Ishikawa (cell line): ENCODE results near the gene SYS1.

Experiments used
- CEBPB ChIP-seq: IDR thresholded peaks from 2 replicates; pipeline ENCODE4 v1.6.1; 2012
- CREB1 ChIP-seq: IDR thresholded peaks from 2 replicates; pipeline ENCODE4 v1.6.1; 2012; ENCODE audit warnings: low read depth
- EGR1 ChIP-seq: IDR thresholded peaks from 2 replicates; pipeline ENCODE4 v1.6.1; 2012
- EP300 ChIP-seq: IDR thresholded peaks from 2 replicates; pipeline ENCODE4 v1.6.1; 2012; ENCODE audit warnings: borderline replicate concordance
- FOXM1 ChIP-seq: IDR thresholded peaks from 2 replicates; pipeline ENCODE4 v1.6.1; 2012; ENCODE audit warnings: low read depth, borderline replicate concordance
- MAX ChIP-seq: IDR thresholded peaks from 2 replicates; pipeline ENCODE4 v1.6.1; 2012
- NFIC ChIP-seq: IDR thresholded peaks from 2 replicates; pipeline ENCODE4 v1.6.1; 2012
- RAD21 ChIP-seq: IDR thresholded peaks from 2 replicates; pipeline ENCODE4 v1.6.1; 2012; ENCODE audit warnings: low read depth
- TAF1 ChIP-seq: IDR thresholded peaks from 2 replicates; pipeline ENCODE4 v1.6.1; 2012; ENCODE audit warnings: low read depth, mild to moderate bottlenecking
- TCF12 ChIP-seq: IDR thresholded peaks from 2 replicates; pipeline ENCODE4 v1.6.1; 2012; ENCODE audit warnings: low read depth
- TEAD4 ChIP-seq: IDR thresholded peaks from 2 replicates; pipeline ENCODE4 v1.6.1; 2012
- YY1 ChIP-seq: IDR thresholded peaks from 2 replicates; pipeline ENCODE4 v1.6.1; 2012; ENCODE audit warnings: low read depth
- ZBTB7A ChIP-seq: IDR thresholded peaks from 2 replicates; pipeline ENCODE4 v1.6.1; 2012; ENCODE audit warnings: low read depth
- TF ChIP-seq, protein P1 (sequence below): IDR thresholded peaks from 2 replicates; pipeline ENCODE4 v1.6.1; 2012
- TF ChIP-seq, protein P2 (sequence below): IDR thresholded peaks from 2 replicates; pipeline ENCODE4 v1.6.1; 2012; ENCODE audit warnings: low read depth, mild to moderate bottlenecking

The SYS1 gene

GRCh38 chr20:45365444-45365970 is 2.6 kb downstream of the SYS1 start:
- TF ChIP-seq NFIC, result no peak
- TF ChIP-seq EP300, result no peak
- TF ChIP-seq, protein P1, sequence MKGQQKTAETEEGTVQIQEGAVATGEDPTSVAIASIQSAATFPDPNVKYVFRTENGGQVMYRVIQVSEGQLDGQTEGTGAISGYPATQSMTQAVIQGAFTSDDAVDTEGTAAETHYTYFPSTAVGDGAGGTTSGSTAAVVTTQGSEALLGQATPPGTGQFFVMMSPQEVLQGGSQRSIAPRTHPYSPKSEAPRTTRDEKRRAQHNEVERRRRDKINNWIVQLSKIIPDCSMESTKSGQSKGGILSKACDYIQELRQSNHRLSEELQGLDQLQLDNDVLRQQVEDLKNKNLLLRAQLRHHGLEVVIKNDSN, result no peak
- TF ChIP-seq, protein P2, sequence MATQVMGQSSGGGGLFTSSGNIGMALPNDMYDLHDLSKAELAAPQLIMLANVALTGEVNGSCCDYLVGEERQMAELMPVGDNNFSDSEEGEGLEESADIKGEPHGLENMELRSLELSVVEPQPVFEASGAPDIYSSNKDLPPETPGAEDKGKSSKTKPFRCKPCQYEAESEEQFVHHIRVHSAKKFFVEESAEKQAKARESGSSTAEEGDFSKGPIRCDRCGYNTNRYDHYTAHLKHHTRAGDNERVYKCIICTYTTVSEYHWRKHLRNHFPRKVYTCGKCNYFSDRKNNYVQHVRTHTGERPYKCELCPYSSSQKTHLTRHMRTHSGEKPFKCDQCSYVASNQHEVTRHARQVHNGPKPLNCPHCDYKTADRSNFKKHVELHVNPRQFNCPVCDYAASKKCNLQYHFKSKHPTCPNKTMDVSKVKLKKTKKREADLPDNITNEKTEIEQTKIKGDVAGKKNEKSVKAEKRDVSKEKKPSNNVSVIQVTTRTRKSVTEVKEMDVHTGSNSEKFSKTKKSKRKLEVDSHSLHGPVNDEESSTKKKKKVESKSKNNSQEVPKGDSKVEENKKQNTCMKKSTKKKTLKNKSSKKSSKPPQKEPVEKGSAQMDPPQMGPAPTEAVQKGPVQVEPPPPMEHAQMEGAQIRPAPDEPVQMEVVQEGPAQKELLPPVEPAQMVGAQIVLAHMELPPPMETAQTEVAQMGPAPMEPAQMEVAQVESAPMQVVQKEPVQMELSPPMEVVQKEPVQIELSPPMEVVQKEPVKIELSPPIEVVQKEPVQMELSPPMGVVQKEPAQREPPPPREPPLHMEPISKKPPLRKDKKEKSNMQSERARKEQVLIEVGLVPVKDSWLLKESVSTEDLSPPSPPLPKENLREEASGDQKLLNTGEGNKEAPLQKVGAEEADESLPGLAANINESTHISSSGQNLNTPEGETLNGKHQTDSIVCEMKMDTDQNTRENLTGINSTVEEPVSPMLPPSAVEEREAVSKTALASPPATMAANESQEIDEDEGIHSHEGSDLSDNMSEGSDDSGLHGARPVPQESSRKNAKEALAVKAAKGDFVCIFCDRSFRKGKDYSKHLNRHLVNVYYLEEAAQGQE, result no peak
- no peak for TF ChIP-seq MAX
- no peak for TF ChIP-seq CREB1
- no peak for TF ChIP-seq TAF1
- no peak for TF ChIP-seq ZBTB7A
- TF ChIP-seq EGR1, result no peak
- no peak for TF ChIP-seq RAD21
- no peak for TF ChIP-seq TEAD4
- TF ChIP-seq YY1, result no peak
- TF ChIP-seq TCF12, result no peak
- no peak for TF ChIP-seq CEBPB
- no peak for TF ChIP-seq FOXM1

DNA sequence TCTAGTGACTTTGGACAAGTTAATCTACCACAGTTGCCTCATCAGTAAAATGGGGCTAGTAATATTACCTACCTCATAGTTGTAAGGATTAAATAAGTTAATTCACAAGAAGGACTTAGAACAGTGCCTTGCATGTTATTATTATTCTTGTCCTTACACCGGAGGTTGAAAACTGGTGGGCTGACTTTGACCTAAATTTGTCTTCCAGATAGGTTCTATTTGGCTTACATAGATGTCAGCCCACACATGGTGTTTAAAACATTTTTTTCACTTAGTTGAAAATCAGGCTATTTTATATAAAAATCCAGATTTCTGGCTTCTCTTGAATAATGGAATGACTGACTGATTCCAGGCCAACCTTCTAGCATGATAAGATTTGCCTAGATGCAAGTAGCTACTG is 3.2 kb downstream of the SYS1 start:
- TF ChIP-seq EGR1, result no peak
- TF ChIP-seq ZBTB7A, result no peak
- no peak for TF ChIP-seq TEAD4
- TF ChIP-seq FOXM1, result no peak

DNA sequence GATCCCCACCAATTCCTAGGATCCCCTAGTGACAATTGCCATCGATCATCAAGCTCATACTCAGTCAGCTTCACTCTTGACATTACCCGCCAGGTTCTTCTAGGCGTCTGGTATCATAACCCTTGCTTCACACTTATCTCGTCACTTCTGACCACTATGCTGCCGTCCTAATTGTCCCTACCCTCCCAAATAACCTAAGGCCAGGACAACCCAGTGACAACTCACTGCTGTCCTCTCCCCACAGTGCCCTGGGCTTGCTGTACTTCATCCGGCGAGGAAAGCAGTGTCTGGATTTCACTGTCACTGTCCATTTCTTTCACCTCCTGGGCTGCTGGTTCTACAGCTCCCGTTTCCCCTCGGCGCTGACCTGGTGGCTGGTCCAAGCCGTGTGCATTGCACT is 3.7 kb downstream of the SYS1 start:
- no peak for TF ChIP-seq CREB1

DNA sequence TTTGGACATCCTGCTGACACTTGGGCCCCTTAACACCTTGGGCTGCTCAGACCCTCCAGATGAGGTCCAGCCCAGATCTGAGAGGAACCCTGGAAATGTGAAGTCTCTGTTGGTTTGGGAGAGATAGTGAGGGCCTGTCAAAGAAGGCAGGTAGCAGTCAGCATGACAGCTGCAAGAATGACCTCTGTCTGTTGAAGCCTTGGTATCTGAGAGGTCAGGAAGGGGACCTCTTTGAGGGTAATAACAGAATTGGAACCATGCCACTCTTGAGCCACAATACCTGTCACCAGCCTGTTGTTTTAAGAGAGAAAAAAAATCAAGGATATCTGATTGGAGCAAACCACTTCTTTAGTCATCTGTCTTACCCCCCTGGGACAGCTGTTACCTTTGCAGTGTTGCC is 4.2 kb downstream of the SYS1 start:
- TF ChIP-seq CREB1 (no peak), CEBPB (no peak), NFIC (no peak), MAX (no peak), YY1 (no peak), EP300 (no peak), ZBTB7A (no peak), FOXM1 (no peak), TAF1 (no peak), TCF12 (no peak), TEAD4 (no peak), EGR1 (no peak), RAD21 (no peak)
- TF ChIP-seq, protein P1, result no peak
- TF ChIP-seq, protein P2, result no peak

DNA sequence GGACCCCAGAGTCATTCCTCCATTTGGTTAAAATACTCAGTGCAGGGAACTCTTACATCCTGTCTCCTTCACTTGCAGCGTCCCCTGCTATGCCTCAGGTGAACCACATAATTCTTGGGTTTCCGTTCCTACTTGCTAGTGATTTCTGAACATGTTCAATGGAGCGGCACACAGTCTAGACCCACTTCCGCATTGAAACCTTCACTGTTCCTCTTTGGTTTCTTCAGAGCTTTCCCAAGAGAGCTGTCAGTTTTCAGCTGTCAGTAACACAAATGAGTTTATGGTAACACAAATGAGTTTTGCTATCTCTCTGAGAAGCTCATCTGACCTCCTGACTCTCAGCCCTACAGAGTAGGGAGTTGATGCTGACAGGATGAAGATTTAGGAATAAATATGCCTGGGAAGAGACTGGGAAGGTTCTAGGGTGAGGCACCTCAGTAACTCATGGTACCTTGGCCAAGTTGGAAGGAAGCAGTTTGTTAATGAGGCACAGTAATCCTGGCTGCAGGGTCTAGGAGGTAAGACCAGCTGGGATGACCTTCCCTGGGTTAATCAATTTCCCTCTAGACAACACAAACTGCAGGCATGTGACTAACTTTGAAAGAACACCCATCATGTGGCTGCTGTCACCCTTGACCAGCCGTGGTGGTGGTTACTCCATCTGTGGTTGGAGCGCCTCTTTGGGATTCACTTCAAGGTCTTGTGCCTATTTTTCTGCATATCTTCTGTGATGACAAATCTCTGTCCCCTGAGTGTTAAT is 5.4 kb downstream of the SYS1 start:
- TF ChIP-seq, protein P2, result no peak
- TF ChIP-seq TCF12 (no peak), ZBTB7A (no peak), RAD21 (no peak), YY1 (no peak)
